HS-5 (cell line): ENCODE results near the gene MORN1.

ENCODE experiments used
- DNase-seq: peaks from one replicate; pipeline ENCODE4 v3.0.0-alpha.2; 2012; ENCODE audit warnings: low read depth

MORN1 gene

GRCh38 chr1:2350911-2351655, 40.3 kb downstream of the MORN1 start:
- no peak for DNase-seq

GRCh38 chr1:2350501-2350900, 40.9 kb downstream of the MORN1 start:
- no peak for DNase-seq

GRCh38 chr1:2349806-2350205, 41.5 kb downstream of the MORN1 start:
- DNase-seq: no peak

GRCh38 chr1:2348346-2349325, 42.7 kb downstream of the MORN1 start:
- DNase-seq: no peak

GRCh38 chr1:2347896-2348295, 43.5 kb downstream of the MORN1 start:
- no peak for DNase-seq

- DNase-seq: no peak
Measured at GRCh38 chr1:2347409-2347785, 44.0 kb downstream of the MORN1 start.

GRCh38 chr1:2346691-2347408, 44.5 kb downstream of the MORN1 start:
- DNase-seq: no peak

- DNase-seq: no peak
Measured at GRCh38 chr1:2345297-2346075, 45.9 kb downstream of the MORN1 start.

- DNase-seq: no peak
Measured at GRCh38 chr1:2344744-2345296, 46.5 kb downstream of the MORN1 start.

GRCh38 chr1:2344121-2344681, 47.2 kb downstream of the MORN1 start:
- no peak for DNase-seq

- no peak for DNase-seq
Measured at GRCh38 chr1:2343023-2343935, 48.1 kb downstream of the MORN1 start.

GRCh38 chr1:2342384-2343022, 48.9 kb downstream of the MORN1 start:
- no peak for DNase-seq

- no peak for DNase-seq
Measured at GRCh38 chr1:2341706-2342383, 49.5 kb downstream of the MORN1 start.

- DNase-seq: no peak
Measured at GRCh38 chr1:2340918-2341254, 50.5 kb downstream of the MORN1 start.

GRCh38 chr1:2340086-2340917, 51.1 kb downstream of the MORN1 start:
- no peak for DNase-seq

- DNase-seq: no peak
Measured at GRCh38 chr1:2339206-2340085, 51.9 kb downstream of the MORN1 start.

GRCh38 chr1:2337501-2337900, 53.9 kb downstream of the MORN1 start:
- DNase-seq: no peak
